Stimulated activated CD4-positive, alpha-beta T cell treated with anti-CD3 and anti-CD28 coated beads, Interleukin-12 subunit alpha, Interleukin-12 subunit beta, amount 100 ng/mL, for 4 hours (primary cell): Measurements from ENCODE around the gene SERPINC1.
"Not testable (repeated sequence)": the region's sequence is repeated elsewhere in the genome, so short reads cannot be mapped to it uniquely, and the experiment has no call there.

Experiments used
- DNase-seq: peaks from one replicate; pipeline ENCODE4 v3.0.0-alpha.2; 2020

Gene SERPINC1

DNA sequence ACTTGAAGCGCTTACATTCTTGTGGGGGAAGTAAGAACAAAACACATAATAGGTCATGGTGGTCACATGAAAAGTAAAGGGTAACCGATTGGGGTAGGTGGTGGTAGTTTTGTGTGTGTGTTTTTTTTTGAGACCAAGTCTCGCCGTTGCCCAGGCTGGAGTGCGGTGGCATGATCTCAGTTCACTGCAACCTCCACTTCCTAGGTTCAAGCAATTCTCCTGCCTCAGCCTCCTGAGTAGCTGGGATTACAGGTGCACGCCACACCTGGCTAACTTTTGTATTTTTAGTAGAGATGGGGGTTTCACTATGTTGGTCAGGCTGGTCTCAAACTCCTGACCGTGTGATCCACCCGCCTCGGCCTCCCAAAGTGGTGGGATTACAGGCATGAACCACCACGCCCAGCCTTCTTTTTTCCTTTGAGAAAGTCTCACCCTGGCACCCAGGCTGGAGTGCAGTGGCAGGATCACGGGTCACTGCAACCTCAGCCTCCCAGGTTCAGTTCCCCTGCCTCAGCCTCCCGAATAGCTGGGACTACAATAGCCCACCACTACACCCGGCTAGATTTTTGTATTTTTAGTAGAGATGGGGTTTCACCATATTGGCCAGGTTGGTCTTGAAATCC lies 54.9 kb downstream of the SERPINC1 start:
- peak; percentile 39 for DNase-seq

DNA sequence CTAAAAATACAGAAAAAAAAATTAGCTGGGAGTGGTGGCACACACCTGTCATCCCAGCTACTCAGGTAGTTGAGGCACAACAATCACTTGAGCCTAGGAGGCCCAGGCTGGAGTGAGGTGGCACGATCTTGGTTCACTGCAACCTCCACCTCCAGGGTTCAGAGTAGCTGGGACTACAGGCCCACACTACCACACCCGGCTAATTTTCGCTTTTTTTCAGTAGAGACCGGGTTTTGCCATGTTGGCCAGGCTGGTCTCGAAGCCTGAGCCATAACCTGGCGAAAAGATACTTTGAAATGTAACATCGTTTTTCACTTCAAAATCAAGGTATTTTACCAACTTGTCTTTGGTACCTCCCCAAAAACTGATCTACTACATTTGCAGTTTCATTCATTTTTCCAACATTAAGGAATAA lies 55.4 kb downstream of the SERPINC1 start:
- peak; percentile 31 for DNase-seq

DNA sequence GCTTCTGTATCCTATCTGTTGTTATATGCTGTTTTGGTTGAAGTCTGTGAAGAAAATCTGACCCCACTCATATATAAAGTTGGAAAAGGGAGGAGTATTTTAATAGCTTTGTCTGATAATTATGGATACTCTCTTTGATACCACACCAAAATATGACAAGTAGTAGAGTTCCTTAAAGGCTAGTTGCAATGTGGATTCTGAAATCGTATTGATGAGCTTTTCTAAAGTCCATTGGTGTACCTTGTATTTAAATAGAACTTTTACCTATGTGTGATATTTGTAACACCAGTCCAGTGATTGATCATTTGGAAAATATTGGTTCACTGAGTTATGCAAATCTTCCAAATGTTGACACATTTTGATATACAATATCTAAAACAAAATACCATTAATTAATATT lies 57.1 kb downstream of the SERPINC1 start:
- no peak for DNase-seq

- not testable (repeated sequence) for DNase-seq
Observed at GRCh38 chr1:173859547-173859946, 57.6 kb downstream of the SERPINC1 start.

- no peak for DNase-seq
Observed at GRCh38 chr1:173857363-173857917, 59.7 kb downstream of the SERPINC1 start.

DNA sequence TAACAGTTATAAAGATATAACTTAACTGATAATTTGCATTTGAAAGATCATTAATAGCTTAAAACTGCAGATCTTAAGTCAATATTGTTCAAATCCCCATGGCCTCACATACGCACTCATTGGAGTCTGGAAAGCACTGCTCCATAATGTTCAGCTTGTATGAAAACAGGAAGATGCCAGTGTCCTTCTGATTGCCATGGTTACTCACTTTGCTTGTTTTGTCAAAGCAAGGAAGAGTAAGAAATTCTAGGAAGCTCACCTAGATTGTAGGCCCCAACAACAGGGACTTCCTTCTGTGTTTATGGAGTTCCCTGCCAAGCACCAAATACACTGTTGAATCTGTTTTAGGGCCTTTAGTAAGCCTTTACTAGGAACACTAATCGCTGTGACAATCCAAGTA lies 60.2 kb downstream of the SERPINC1 start:
- DNase-seq = no peak

- no peak for DNase-seq
Observed at GRCh38 chr1:173856014-173856413, 61.1 kb downstream of the SERPINC1 start.
